ENCODE data around the gene BICD1.
"Not testable (repeated sequence)": the region's sequence is repeated elsewhere in the genome, so short reads cannot be mapped to it uniquely, and the experiment has no call there.

Gene BICD1

GRCh38 chr12:32146074-32146873 is 39.6 kb downstream of the BICD1 start:
- DNase-seq (ENCODE audit: low spot score): no peak

- no peak for DNase-seq (ENCODE audit: low spot score)
Measured at GRCh38 chr12:32148372-32148771, 41.7 kb downstream of the BICD1 start.

GRCh38 chr12:32149489-32149888 is 42.8 kb downstream of the BICD1 start:
- no peak for DNase-seq (ENCODE audit: low spot score)

- no peak for DNase-seq (ENCODE audit: low spot score)
Measured at GRCh38 chr12:32151086-32151485, 44.4 kb downstream of the BICD1 start.

- DNase-seq (ENCODE audit: low spot score): no peak
Measured at GRCh38 chr12:32151552-32151951, 44.9 kb downstream of the BICD1 start.

- no peak for DNase-seq (ENCODE audit: low spot score)
Measured at GRCh38 chr12:32155041-32155440, 48.4 kb downstream of the BICD1 start.

GRCh38 chr12:32155961-32156529 is 49.4 kb downstream of the BICD1 start:
- DNase-seq (ENCODE audit: low spot score): no peak

- no peak for DNase-seq (ENCODE audit: low spot score)
Measured at GRCh38 chr12:32158525-32158924, 51.9 kb downstream of the BICD1 start.

GRCh38 chr12:32159381-32159780 is 52.7 kb downstream of the BICD1 start:
- no peak for DNase-seq (ENCODE audit: low spot score)

- no peak for DNase-seq (ENCODE audit: low spot score)
Measured at GRCh38 chr12:32159925-32160324, 53.3 kb downstream of the BICD1 start.

GRCh38 chr12:32161058-32161457 is 54.4 kb downstream of the BICD1 start:
- DNase-seq (ENCODE audit: low spot score): no peak

- no peak for DNase-seq (ENCODE audit: low spot score)
Measured at GRCh38 chr12:32163596-32163995, 56.9 kb downstream of the BICD1 start.

GRCh38 chr12:32166510-32166909 is 59.9 kb downstream of the BICD1 start:
- DNase-seq (ENCODE audit: low spot score): no peak

- no peak for DNase-seq (ENCODE audit: low spot score)
Measured at GRCh38 chr12:32170437-32170998, 63.9 kb downstream of the BICD1 start.

- no peak for DNase-seq (ENCODE audit: low spot score)
Measured at GRCh38 chr12:32171211-32171610, 64.6 kb downstream of the BICD1 start.

GRCh38 chr12:32176606-32177005 is 70.0 kb downstream of the BICD1 start:
- no peak for DNase-seq (ENCODE audit: low spot score)

GRCh38 chr12:32178341-32179010 is 71.8 kb downstream of the BICD1 start:
- DNase-seq (ENCODE audit: low spot score): no peak

GRCh38 chr12:32179011-32179395 is 72.4 kb downstream of the BICD1 start:
- DNase-seq (ENCODE audit: low spot score): no peak

- no peak for DNase-seq (ENCODE audit: low spot score)
Measured at GRCh38 chr12:32181498-32182175, 75.0 kb downstream of the BICD1 start.

GRCh38 chr12:32183650-32184049 is 77.0 kb downstream of the BICD1 start:
- no peak for DNase-seq (ENCODE audit: low spot score)

GRCh38 chr12:32187127-32187526 is 80.5 kb downstream of the BICD1 start:
- DNase-seq (ENCODE audit: low spot score): not testable (repeated sequence)

GRCh38 chr12:32191445-32191844 is 84.8 kb downstream of the BICD1 start:
- DNase-seq (ENCODE audit: low spot score): no peak

All from iPS-NIHi11 (cell line).